Neutrophil (primary cell): ENCODE data around the gene RPL19.

Experiments
- H3K27ac ChIP-seq: fragments of 200-600 bp; sonication (generic); 2 replicates; pipeline ENCODE4 v1.5.1; 2016; ENCODE audit warnings: mild to moderate bottlenecking, moderate library complexity
- H3K27me3 ChIP-seq: fragments of 200-600 bp; sonication (generic); 2 replicates; pipeline ENCODE4 v1.6.0; 2016; ENCODE audit warnings: mild to moderate bottlenecking
- H3K36me3 ChIP-seq: fragments of 200-600 bp; sonication (generic); 2 replicates; pipeline ENCODE4 v1.5.1; 2017
- H3K4me1 ChIP-seq, 2 experiments: fragments of 200-600 bp in 1 of 2; sonication (generic) in 1 of 2; 1 replicate in 1 of 2; 2 replicates in 1 of 2; pipeline versions ENCODE4 v1.5.1 to v1.6.1; 2013 to 2016; ENCODE audit warnings: low read depth in 1 of 2, low read length in 1 of 2, mild to moderate bottlenecking in 1 of 2, moderate library complexity in 1 of 2; ENCODE audit not compliant: control insufficient read depth in 1 of 2, insufficient read depth in 1 of 2
- H3K4me3 ChIP-seq, 2 experiments: fragments of 200-600 bp in 1 of 2; sonication (generic) in 1 of 2; 1 replicate in 1 of 2; 2 replicates in 1 of 2; pipeline ENCODE4 v1.5.1; 2013 to 2016; ENCODE audit warnings: low read depth in 1 of 2, low read length in 1 of 2, mild to moderate bottlenecking in 1 of 2, moderate library complexity in 1 of 2
- H3K9me3 ChIP-seq: fragments of 200-600 bp; sonication (generic); 2 replicates; pipeline ENCODE4 v1.5.1; 2016
- TF ChIP-seq, protein P1 (sequence below): fragments of 200-600 bp; sonication (generic); IDR thresholded peaks from 2 replicates; pipeline ENCODE4 v1.5.1; 2016; ENCODE audit warnings: antibody characterized with exemption

Gene RPL19

GRCh38 chr17:39169101-39169500 is 31.0 kb upstream of the RPL19 start:
- Histone ChIP-seq H3K27ac (no peak overlapping the region), H3K36me3 (no peaks in the 10 kb centered on the region), H3K27me3 (peaks cover 47% of the 10 kb centered on the region), H3K9me3 (no peaks in the 10 kb centered on the region), H3K4me3 (no peak overlapping the region), H3K4me1 (peaks cover 13 to 22% of the 10 kb centered on the region in 2 experiments)
- TF ChIP-seq, protein P1, sequence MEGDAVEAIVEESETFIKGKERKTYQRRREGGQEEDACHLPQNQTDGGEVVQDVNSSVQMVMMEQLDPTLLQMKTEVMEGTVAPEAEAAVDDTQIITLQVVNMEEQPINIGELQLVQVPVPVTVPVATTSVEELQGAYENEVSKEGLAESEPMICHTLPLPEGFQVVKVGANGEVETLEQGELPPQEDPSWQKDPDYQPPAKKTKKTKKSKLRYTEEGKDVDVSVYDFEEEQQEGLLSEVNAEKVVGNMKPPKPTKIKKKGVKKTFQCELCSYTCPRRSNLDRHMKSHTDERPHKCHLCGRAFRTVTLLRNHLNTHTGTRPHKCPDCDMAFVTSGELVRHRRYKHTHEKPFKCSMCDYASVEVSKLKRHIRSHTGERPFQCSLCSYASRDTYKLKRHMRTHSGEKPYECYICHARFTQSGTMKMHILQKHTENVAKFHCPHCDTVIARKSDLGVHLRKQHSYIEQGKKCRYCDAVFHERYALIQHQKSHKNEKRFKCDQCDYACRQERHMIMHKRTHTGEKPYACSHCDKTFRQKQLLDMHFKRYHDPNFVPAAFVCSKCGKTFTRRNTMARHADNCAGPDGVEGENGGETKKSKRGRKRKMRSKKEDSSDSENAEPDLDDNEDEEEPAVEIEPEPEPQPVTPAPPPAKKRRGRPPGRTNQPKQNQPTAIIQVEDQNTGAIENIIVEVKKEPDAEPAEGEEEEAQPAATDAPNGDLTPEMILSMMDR = no peak

- Histone ChIP-seq H3K36me3 (no peaks in the 10 kb centered on the region), H3K9me3 (no peaks in the 10 kb centered on the region), H3K4me1 (peaks cover 13 to 22% of the 10 kb centered on the region in 2 experiments), H3K4me3 (no peak overlapping the region), H3K27me3 (peaks cover 45% of the 10 kb centered on the region), H3K27ac (no peak overlapping the region)
- TF ChIP-seq, protein P1 = no peak
Observed at GRCh38 chr17:39169518-39169917, 30.6 kb upstream of the RPL19 start.

GRCh38 chr17:39170109-39170508 is 30.0 kb upstream of the RPL19 start:
- TF ChIP-seq, protein P1 = no peak
- H3K4me3 ChIP-seq = no peak overlapping the region
- H3K36me3 ChIP-seq = no peaks in the 10 kb centered on the region
- peaks cover 41% of the 10 kb centered on the region for H3K27me3 ChIP-seq
- H3K27ac ChIP-seq = no peak overlapping the region
- H3K9me3 ChIP-seq = no peaks in the 10 kb centered on the region
- H3K4me1 ChIP-seq = peaks cover 10 to 20% of the 10 kb centered on the region in 2 experiments

- Histone ChIP-seq H3K27ac (no peak overlapping the region), H3K27me3 (peaks cover 41% of the 10 kb centered on the region), H3K4me3 (no peak overlapping the region), H3K4me1 (peaks cover 6 to 17% of the 10 kb centered on the region in 2 experiments), H3K9me3 (no peaks in the 10 kb centered on the region), H3K36me3 (no peaks in the 10 kb centered on the region)
- TF ChIP-seq, protein P1 = no peak
Observed at GRCh38 chr17:39170558-39170957, 29.5 kb upstream of the RPL19 start.

DNA sequence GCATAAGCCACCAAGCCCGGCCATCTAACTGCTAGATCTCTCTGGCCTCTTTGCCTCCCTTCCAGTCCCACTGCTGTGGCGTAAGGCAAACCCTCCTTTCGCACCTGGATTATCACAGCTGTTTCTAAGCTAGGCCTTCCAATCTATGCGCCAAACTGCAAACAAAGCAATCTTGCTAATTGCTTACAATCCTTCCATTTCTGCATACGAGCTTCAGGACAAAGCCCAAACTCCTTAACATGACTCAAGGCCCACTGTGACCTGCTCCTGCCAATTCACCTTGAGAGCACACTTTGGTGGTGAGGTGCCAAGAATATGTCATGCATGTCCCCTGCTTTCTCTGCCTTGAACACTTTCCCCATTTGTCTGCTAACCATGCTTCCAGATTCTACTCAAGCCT is 28.1 kb upstream of the RPL19 start:
- TF ChIP-seq, protein P1 = no peak

GRCh38 chr17:39173080-39173479 is 27.0 kb upstream of the RPL19 start:
- H3K4me3 ChIP-seq = no peak overlapping the region
- TF ChIP-seq, protein P1 = no peak
- no peak overlapping the region for H3K27ac ChIP-seq
- H3K9me3 ChIP-seq = no peaks in the 10 kb centered on the region
- peaks cover 27% of the 10 kb centered on the region for H3K27me3 ChIP-seq
- peaks cover 4 to 5% of the 10 kb centered on the region in 2 experiments for H3K4me1 ChIP-seq
- H3K36me3 ChIP-seq = no peaks in the 10 kb centered on the region

More for the DNA sequence above, 28.1 kb upstream of the RPL19 start:
- no peaks in the 10 kb centered on the region for H3K9me3 ChIP-seq
- peaks cover 34% of the 10 kb centered on the region for H3K27me3 ChIP-seq
- H3K4me3 ChIP-seq = no peak overlapping the region
- no peak overlapping the region for H3K27ac ChIP-seq
- H3K4me1 ChIP-seq = peaks cover 4 to 11% of the 10 kb centered on the region in 2 experiments
- H3K36me3 ChIP-seq = no peaks in the 10 kb centered on the region
